ENCODE results near the gene RAD51B. TPM values are rescaled to one million over a fixed set of nuclear protein-coding genes. Genes with fewer than 3 reads are reported as not detected.

RAD51B gene
- total RNA-seq, 1 experiment from 2014 or later, result 8.5 TPM

DNA sequence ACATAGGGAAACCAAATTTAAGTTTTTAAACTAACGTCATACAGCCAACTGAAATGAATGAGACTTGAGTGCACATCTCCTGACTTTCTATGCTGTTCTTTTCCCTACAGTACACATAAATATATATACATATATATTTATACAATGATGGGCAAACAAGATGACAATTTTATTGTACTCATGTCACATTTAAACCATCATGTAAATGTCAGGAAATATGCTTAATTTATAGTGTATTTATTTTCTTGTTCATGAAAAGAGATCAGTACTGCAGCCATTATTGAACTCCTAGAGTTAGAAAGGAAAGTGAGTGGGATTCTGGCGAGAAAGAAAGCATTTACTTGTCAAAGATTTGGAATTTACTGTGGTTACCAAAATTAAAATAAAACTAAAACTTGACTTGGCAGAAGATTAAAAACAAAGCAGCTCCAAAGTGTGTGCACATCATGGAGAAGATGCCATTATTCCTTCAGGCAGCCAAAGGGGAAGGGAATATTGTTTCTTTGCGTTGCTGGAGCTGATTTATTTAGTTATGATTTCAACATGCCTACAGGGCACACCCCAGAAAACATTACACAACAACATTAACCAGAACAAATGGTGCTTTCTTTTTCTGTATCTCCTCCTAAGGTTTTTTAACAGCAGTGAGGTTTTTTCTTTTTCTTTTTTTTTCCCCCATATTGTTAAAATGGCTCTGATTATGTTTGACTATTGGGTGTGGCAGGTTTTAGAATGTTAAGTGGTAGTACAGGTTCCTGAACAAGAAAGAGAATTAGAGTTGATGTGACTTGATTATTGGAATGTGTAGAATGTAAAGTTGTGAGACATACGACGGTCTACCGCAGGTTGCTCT is 144.6 kb downstream of the RAD51B start:
- ChIA-PET CTCF (no interaction called here), POLR2A (no interaction called here)
- Histone ChIP-seq H3K4me3 (ENCODE audit: low read depth in 2 of 2, low read length in 2 of 2) (no peak overlapping the region), H3K4me1 (ENCODE audit: control insufficient read depth, insufficient read depth, low read length) (no peaks in the 10 kb centered on the region), H3K27ac (ENCODE audit: low read length) (no peak overlapping the region), H3K27me3 (ENCODE audit: control insufficient read depth, insufficient read depth, low read length) (no peaks in the 10 kb centered on the region), H3K9me3 (ENCODE audit: control insufficient read depth, insufficient read depth, low read depth, low read length) (no peaks in the 10 kb centered on the region), H3K36me3 (ENCODE audit: control insufficient read depth, insufficient read depth, low read length) (no peaks in the 10 kb centered on the region)
- no peak for ATAC-seq
- no peak for DNase-seq (ENCODE audit: low read depth, low spot score)
- no peak for TF ChIP-seq TCF7L2 (IDR thresholded peaks at IDR 0.05; ENCODE audit: low read depth, low read length)
- no peak for TF ChIP-seq SIN3A (IDR thresholded peaks at IDR 0.05; ENCODE audit: borderline replicate concordance, insufficient read depth, low read depth, low read length)
- TF ChIP-seq, protein P1, sequence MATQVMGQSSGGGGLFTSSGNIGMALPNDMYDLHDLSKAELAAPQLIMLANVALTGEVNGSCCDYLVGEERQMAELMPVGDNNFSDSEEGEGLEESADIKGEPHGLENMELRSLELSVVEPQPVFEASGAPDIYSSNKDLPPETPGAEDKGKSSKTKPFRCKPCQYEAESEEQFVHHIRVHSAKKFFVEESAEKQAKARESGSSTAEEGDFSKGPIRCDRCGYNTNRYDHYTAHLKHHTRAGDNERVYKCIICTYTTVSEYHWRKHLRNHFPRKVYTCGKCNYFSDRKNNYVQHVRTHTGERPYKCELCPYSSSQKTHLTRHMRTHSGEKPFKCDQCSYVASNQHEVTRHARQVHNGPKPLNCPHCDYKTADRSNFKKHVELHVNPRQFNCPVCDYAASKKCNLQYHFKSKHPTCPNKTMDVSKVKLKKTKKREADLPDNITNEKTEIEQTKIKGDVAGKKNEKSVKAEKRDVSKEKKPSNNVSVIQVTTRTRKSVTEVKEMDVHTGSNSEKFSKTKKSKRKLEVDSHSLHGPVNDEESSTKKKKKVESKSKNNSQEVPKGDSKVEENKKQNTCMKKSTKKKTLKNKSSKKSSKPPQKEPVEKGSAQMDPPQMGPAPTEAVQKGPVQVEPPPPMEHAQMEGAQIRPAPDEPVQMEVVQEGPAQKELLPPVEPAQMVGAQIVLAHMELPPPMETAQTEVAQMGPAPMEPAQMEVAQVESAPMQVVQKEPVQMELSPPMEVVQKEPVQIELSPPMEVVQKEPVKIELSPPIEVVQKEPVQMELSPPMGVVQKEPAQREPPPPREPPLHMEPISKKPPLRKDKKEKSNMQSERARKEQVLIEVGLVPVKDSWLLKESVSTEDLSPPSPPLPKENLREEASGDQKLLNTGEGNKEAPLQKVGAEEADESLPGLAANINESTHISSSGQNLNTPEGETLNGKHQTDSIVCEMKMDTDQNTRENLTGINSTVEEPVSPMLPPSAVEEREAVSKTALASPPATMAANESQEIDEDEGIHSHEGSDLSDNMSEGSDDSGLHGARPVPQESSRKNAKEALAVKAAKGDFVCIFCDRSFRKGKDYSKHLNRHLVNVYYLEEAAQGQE (IDR thresholded peaks at IDR 0.05; ENCODE audit: insufficient read depth in 1 of 2, low read depth in 2 of 2, low read length in 1 of 2), result no peak
- TF ChIP-seq, protein P2, sequence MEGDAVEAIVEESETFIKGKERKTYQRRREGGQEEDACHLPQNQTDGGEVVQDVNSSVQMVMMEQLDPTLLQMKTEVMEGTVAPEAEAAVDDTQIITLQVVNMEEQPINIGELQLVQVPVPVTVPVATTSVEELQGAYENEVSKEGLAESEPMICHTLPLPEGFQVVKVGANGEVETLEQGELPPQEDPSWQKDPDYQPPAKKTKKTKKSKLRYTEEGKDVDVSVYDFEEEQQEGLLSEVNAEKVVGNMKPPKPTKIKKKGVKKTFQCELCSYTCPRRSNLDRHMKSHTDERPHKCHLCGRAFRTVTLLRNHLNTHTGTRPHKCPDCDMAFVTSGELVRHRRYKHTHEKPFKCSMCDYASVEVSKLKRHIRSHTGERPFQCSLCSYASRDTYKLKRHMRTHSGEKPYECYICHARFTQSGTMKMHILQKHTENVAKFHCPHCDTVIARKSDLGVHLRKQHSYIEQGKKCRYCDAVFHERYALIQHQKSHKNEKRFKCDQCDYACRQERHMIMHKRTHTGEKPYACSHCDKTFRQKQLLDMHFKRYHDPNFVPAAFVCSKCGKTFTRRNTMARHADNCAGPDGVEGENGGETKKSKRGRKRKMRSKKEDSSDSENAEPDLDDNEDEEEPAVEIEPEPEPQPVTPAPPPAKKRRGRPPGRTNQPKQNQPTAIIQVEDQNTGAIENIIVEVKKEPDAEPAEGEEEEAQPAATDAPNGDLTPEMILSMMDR (IDR thresholded peaks at IDR 0.05), result no peak
- TF ChIP-seq POLR2AphosphoS5 (IDR thresholded peaks at IDR 0.05; ENCODE audit: low read depth, low read length), result no peak
- intact Hi-C loops (cut with micrococcal nuclease; ENCODE audit: unreplicated experiment), result no loop called here
- in situ Hi-C loops (cut with HindIII; ENCODE audit: low pct_unique_long_range_greater_than_20kb, low sequenced_read_pairs), result no loop called here
- BruUV-seq (replicated peaks), result no TSS peak

DNA sequence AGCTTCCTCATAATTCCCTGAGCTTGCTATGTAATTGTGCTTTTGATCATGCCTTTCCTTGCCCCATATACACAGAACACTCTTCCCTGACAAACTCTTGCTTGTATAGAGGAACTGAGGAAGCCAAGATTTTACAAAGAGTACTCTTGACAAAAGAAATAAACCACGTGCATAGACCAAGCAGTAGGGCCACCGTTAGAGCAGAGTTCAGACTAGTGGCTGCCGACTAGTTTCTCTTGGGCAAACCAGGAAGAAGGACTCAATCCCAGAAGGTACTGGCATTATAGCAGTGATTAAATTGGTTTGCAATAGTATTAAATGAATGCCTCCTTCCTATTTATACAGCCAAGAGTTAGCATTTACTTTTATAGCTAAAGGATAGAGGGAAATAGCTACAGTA is 146.1 kb downstream of the RAD51B start:
- ChIA-PET POLR2A (interaction anchor here (0.6 kb wide), 1 partner anchor 113 kb away, joined by 3 read pairs; no protein-coding TSS in a partner anchor), CTCF (no interaction called here)
- no peaks in the 10 kb centered on the region for H3K27me3 ChIP-seq (ENCODE audit: control insufficient read depth, insufficient read depth, low read length)
- ATAC-seq (no peak), DNase-seq (ENCODE audit: low read depth, low spot score) (no peak)
- no peaks in the 10 kb centered on the region for H3K9me3 ChIP-seq (ENCODE audit: control insufficient read depth, insufficient read depth, low read depth, low read length)
- BruUV-seq (replicated peaks), result no TSS peak
- intact Hi-C loops (cut with micrococcal nuclease; ENCODE audit: unreplicated experiment) (no loop called here), in situ Hi-C loops (cut with HindIII; ENCODE audit: low pct_unique_long_range_greater_than_20kb, low sequenced_read_pairs) (no loop called here)
- no peak overlapping the region for H3K27ac ChIP-seq (ENCODE audit: low read length)
- TF ChIP-seq, protein P2 (IDR thresholded peaks at IDR 0.05), result no peak
- TF ChIP-seq SIN3A (IDR thresholded peaks at IDR 0.05; ENCODE audit: borderline replicate concordance, insufficient read depth, low read depth, low read length) (no peak), TCF7L2 (IDR thresholded peaks at IDR 0.05; ENCODE audit: low read depth, low read length) (no peak), POLR2AphosphoS5 (IDR thresholded peaks at IDR 0.05; ENCODE audit: low read depth, low read length) (no peak)
- TF ChIP-seq, protein P1 (IDR thresholded peaks at IDR 0.05; ENCODE audit: insufficient read depth in 1 of 2, low read depth in 2 of 2, low read length in 1 of 2), result no peak
- H3K4me3 ChIP-seq (ENCODE audit: low read depth in 2 of 2, low read length in 2 of 2), result no peak overlapping the region
- no peaks in the 10 kb centered on the region for H3K4me1 ChIP-seq (ENCODE audit: control insufficient read depth, insufficient read depth, low read length)
- no peaks in the 10 kb centered on the region for H3K36me3 ChIP-seq (ENCODE audit: control insufficient read depth, insufficient read depth, low read length)
